Smooth muscle cell (in vitro differentiated cells): ENCODE results near the gene MRPL43. TPM values are rescaled to one million over a fixed set of nuclear protein-coding genes. Genes with fewer than 3 reads are reported as not detected.

Experiments used
- DNase-seq: peaks from one replicate; lab custom pipeline; 2025; ENCODE audit not compliant: unreplicated experiment; lab: John Stamatoyannopoulos, UW
- H2AFZ ChIP-seq: fragments of 200-600 bp; sonication (generic); 2 replicates; pipeline ENCODE4 v1.6.0; 2016; ENCODE audit warnings: antibody characterized with exemption, low read depth, mild to moderate bottlenecking
- H3F3A ChIP-seq: fragments of 200-600 bp; sonication (generic); 2 replicates; pipeline ENCODE4 v1.6.0; 2017; ENCODE audit warnings: antibody characterized with exemption, low read depth
- H3K27ac ChIP-seq: fragments of 200-600 bp; sonication (generic); 2 replicates; pipeline ENCODE4 v1.5.1; 2016; ENCODE audit warnings: low read depth, mild to moderate bottlenecking
- H3K27me3 ChIP-seq: fragments of 200-600 bp; sonication (generic); 2 replicates; pipeline ENCODE4 v1.6.1; 2016; ENCODE audit warnings: low read depth, mild to moderate bottlenecking
- H3K36me3 ChIP-seq: fragments of 200-600 bp; sonication (generic); 2 replicates; pipeline ENCODE4 v1.5.1; 2016; ENCODE audit warnings: low read depth
- H3K4me1 ChIP-seq: fragments of 200-600 bp; sonication (generic); 2 replicates; pipeline ENCODE4 v1.5.1; 2016; ENCODE audit warnings: low read depth
- H3K4me2 ChIP-seq: fragments of 200-600 bp; sonication (generic); 2 replicates; pipeline ENCODE4 v1.6.0; 2016; ENCODE audit warnings: mild to moderate bottlenecking
- H3K4me3 ChIP-seq: fragments of 200-600 bp; sonication (generic); 2 replicates; pipeline ENCODE4 v1.5.1; 2016; ENCODE audit warnings: mild to moderate bottlenecking
- H3K79me2 ChIP-seq: fragments of 200-600 bp; sonication (generic); 2 replicates; pipeline ENCODE4 v1.6.0; 2016; ENCODE audit warnings: low read depth, mild to moderate bottlenecking
- H3K9ac ChIP-seq: fragments of 200-600 bp; sonication (generic); 2 replicates; pipeline ENCODE4 v1.6.0; 2016; ENCODE audit warnings: low read depth
- H3K9me3 ChIP-seq: fragments of 200-600 bp; sonication (generic); replicated peaks from 2 replicates; pipeline ENCODE4 v1.5.1; 2016; ENCODE audit warnings: low read depth
- H4K20me1 ChIP-seq: fragments of 200-600 bp; sonication (generic); 2 replicates; pipeline ENCODE4 v1.6.0; 2016; ENCODE audit warnings: low read depth
- WGBS: methylation state at CpG from one replicate; pipeline ENCODE4 v1.1.7; 2016; ENCODE audit warnings: low lambda C conversion rate; 5-methylcytosine and 5-hydroxymethylcytosine counted together
- polyA plus RNA-seq: library from polyadenylated mRNA; unstranded; fragments of >200 nt; fragmentation: Nextera tagmentation; extraction: Ambion mirVana; gene quantifications from 2 replicates; pipeline ENCODE4 v1.2.1, GENCODE V29; 2016
- total RNA-seq: library from RNA; depleted of rRNA; stranded (reverse); fragments of >200 nt; gene quantifications from 2 replicates; pipeline ENCODE4 v1.2.3, GENCODE V29; 2014
- TF ChIP-seq, protein P1 (sequence below): fragments of 200-600 bp; sonication (generic); IDR thresholded peaks from 2 replicates; pipeline ENCODE4 v1.5.1; 2017; ENCODE audit warnings: borderline replicate concordance, mild to moderate bottlenecking, antibody characterized with exemption; ENCODE audit not compliant: insufficient read depth, poor library complexity, severe bottlenecking

MRPL43 gene
- total and polyA plus RNA-seq, 2 experiments from 2014 or later = 89.9 to 120 TPM

DNA sequence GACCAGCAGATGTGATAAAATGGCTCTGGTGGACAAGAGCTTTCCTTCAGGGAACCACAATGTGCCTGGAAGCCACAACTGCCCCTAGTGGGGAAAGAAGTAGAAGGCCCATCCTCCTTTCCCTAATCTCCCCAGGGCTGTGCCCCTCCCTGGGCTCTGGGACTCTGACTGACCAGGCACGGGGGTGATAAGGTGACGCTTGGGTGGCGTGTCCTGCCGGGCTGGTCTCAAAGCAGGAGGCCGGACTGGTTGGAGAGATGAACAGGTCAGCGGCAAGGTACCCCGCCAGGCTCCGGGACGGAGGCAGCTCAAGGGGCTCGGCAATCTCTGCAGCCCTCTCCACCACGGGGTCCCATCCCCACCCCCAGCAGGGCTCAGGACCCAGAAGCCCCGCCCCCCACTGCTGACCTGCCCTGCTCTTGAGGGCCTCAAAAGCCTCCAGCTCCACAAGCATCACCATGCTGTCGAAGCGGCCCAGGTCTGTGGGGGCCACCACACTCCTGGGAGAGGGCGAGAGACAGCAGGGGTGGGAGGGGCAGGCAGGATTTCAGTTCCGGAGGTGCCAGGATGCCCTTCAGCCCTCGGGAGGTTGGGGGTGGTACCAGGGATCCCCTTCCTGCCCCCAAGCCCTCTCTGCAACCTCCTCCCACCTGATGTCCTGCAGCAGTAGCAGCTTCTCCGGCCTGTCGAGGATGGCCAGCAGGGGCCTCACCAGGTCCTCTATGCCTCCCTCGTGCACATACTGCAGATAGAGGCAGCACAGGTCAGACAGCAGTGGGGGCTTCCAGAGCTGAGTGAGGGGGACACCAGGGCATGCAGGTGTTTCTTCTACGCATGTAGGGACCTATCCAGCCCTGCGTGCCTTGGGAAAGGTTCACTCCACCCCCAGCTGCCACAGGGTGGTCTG lies 24.5 kb upstream of the MRPL43 start:
- Histone ChIP-seq H2AFZ (no peak overlapping the region), H3K27me3 (peaks cover 6% of the 10 kb centered on the region), H4K20me1 (peaks cover 7% of the 10 kb centered on the region), H3K9ac (no peak overlapping the region), H3K4me1 (no peaks in the 10 kb centered on the region), H3K27ac (no peak overlapping the region), H3K9me3 (no peaks in the 10 kb centered on the region), H3K79me2 (no peaks in the 10 kb centered on the region), H3F3A (no peaks in the 10 kb centered on the region), H3K4me2 (no peak overlapping the region), H3K36me3 (no peaks in the 10 kb centered on the region), H3K4me3 (no peak overlapping the region)
- TF ChIP-seq, protein P1, sequence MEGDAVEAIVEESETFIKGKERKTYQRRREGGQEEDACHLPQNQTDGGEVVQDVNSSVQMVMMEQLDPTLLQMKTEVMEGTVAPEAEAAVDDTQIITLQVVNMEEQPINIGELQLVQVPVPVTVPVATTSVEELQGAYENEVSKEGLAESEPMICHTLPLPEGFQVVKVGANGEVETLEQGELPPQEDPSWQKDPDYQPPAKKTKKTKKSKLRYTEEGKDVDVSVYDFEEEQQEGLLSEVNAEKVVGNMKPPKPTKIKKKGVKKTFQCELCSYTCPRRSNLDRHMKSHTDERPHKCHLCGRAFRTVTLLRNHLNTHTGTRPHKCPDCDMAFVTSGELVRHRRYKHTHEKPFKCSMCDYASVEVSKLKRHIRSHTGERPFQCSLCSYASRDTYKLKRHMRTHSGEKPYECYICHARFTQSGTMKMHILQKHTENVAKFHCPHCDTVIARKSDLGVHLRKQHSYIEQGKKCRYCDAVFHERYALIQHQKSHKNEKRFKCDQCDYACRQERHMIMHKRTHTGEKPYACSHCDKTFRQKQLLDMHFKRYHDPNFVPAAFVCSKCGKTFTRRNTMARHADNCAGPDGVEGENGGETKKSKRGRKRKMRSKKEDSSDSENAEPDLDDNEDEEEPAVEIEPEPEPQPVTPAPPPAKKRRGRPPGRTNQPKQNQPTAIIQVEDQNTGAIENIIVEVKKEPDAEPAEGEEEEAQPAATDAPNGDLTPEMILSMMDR = no peak
- no peak for DNase-seq
- 62% methylated on average over 11 of the region's 22 CpGs for WGBS

DNA sequence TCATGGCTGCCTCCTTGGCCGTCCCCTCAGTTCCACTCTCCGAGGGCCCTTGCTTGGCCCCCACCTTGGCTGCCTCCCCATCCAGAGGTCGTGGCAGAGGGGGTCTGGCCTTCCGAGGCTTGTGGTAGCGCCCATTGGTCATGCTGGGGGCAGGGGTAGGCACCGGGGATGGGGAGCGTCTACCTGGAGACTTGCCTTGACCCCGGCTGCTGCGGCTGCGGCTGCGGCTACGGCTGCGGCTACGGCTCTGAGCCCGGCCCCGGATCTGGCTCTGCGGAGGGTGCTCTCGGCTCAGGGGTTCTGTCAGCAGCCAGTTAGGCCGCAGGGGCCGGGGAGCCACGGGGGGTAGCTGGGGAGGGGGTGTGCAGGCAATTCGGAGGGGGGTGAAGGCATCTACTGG lies 23.0 kb upstream of the MRPL43 start:
- no peaks in the 10 kb centered on the region for H3K79me2 ChIP-seq
- H3K9ac ChIP-seq = no peak overlapping the region
- TF ChIP-seq, protein P1 = no peak
- H3K27me3 ChIP-seq = no peaks in the 10 kb centered on the region
- H3K4me1 ChIP-seq = no peaks in the 10 kb centered on the region
- peaks cover 17% of the 10 kb centered on the region for H4K20me1 ChIP-seq
- H3F3A ChIP-seq = no peaks in the 10 kb centered on the region
- no peak overlapping the region for H2AFZ ChIP-seq
- H3K4me3 ChIP-seq = no peak overlapping the region
- H3K36me3 ChIP-seq = no peaks in the 10 kb centered on the region
- 98% methylated on average over 15 of the region's 22 CpGs for whole genome bisulfite sequencing
- DNase-seq = no peak
- no peak overlapping the region for H3K4me2 ChIP-seq
- H3K27ac ChIP-seq = no peak overlapping the region
- no peaks in the 10 kb centered on the region for H3K9me3 ChIP-seq

DNA sequence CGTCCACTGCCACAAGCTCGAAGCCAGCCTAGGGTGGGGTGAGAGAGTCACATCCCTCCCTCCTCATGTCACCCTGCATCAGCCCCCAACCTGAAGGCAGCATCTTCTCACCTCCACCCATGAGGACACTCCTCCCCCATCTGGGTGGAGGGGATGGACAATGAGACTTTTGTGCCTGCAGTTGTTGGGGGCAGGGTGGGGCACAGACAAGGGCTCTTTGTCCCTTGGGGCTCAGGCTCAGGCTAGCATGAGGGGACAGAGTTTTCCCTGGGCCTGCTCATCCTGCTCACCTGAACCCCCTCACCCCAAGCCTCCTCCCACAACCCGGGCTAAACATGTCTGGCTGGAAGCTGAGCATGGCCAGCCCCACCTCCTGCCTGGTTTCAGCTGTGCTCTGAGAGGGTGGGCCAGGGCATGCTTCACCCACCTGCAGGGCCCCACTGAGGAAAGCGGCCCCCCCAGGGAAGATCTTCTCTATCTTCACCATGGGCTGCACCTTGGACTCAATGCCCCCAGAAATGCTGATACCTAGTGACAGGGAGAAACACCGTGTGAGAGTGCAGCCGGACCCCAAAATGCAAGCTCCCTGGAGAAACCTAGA lies 21.6 kb upstream of the MRPL43 start:
- Histone ChIP-seq H3K9ac (no peak overlapping the region), H3F3A (no peaks in the 10 kb centered on the region), H3K4me3 (no peak overlapping the region), H3K36me3 (no peaks in the 10 kb centered on the region), H3K9me3 (no peaks in the 10 kb centered on the region), H3K27ac (no peak overlapping the region), H3K4me2 (no peak overlapping the region), H3K4me1 (no peaks in the 10 kb centered on the region), H2AFZ (no peak overlapping the region), H4K20me1 (peaks cover 30% of the 10 kb centered on the region), H3K27me3 (no peaks in the 10 kb centered on the region), H3K79me2 (no peaks in the 10 kb centered on the region)
- TF ChIP-seq, protein P1 = no peak
- WGBS = 97% methylated on average over 6 of the region's 6 CpGs
- no peak for DNase-seq
